A673 (cell line): ENCODE data around the gene ZFPM1.

Experiments
- CTCF ChIP-seq: fragments of 300-800, 200-600 bp; sonication (generic); conservative IDR thresholded peaks from 2 replicates; pipeline ENCODE4 v1.5.1; 2017; ENCODE audit warnings: low read depth, mild to moderate bottlenecking, antibody characterized with exemption, low read length, moderate library complexity, mixed read lengths
- EZH2 ChIP-seq: fragments of 200-600 bp; sonication (generic); IDR thresholded peaks from 2 replicates; pipeline ENCODE4 v1.6.1; 2017; ENCODE audit warnings: borderline replicate concordance, low read depth, mild to moderate bottlenecking, mixed read lengths, antibody characterized with exemption, low read length; ENCODE audit not compliant: poor library complexity, severe bottlenecking

GRCh38 chr16:88412766-88413165, 40.3 kb upstream of the ZFPM1 start:
- TF ChIP-seq CTCF (no peak), EZH2 (no peak)
